Measurements from ENCODE around the gene ESYT2.

ESYT2 gene

GRCh38 chr7:158760445-158760764, 68.9 kb downstream of the ESYT2 start:
- DNase-seq, result no peak

GRCh38 chr7:158759749-158760444, 69.4 kb downstream of the ESYT2 start:
- no peak for DNase-seq

GRCh38 chr7:158759245-158759614, 70.1 kb downstream of the ESYT2 start:
- peak in 1 of 2 experiments; percentile 19 for DNase-seq

- DNase-seq, result no peak
Observed at GRCh38 chr7:158758586-158759244, 70.6 kb downstream of the ESYT2 start.

GRCh38 chr7:158757404-158757989, 71.8 kb downstream of the ESYT2 start:
- no peak for DNase-seq

GRCh38 chr7:158754746-158755444, 74.4 kb downstream of the ESYT2 start:
- no peak for DNase-seq

GRCh38 chr7:158753900-158754299, 75.4 kb downstream of the ESYT2 start:
- no peak for DNase-seq

- DNase-seq, result no peak
Observed at GRCh38 chr7:158751751-158752150, 77.6 kb downstream of the ESYT2 start.

- no peak for DNase-seq
Observed at GRCh38 chr7:158751199-158751598, 78.1 kb downstream of the ESYT2 start.

GRCh38 chr7:158750702-158751101, 78.6 kb downstream of the ESYT2 start:
- DNase-seq, result no peak

- no peak for DNase-seq
Observed at GRCh38 chr7:158749396-158749795, 79.9 kb downstream of the ESYT2 start.

- DNase-seq, result no peak
Observed at GRCh38 chr7:158748335-158748734, 81.0 kb downstream of the ESYT2 start.

GRCh38 chr7:158747408-158747807, 81.9 kb downstream of the ESYT2 start:
- DNase-seq, result no peak

GRCh38 chr7:158746957-158747356, 82.4 kb downstream of the ESYT2 start:
- no peak for DNase-seq

- DNase-seq, result no peak
Observed at GRCh38 chr7:158745057-158745715, 84.1 kb downstream of the ESYT2 start.

GRCh38 chr7:158744070-158744469, 85.2 kb downstream of the ESYT2 start:
- DNase-seq, result no peak

GRCh38 chr7:158743219-158743618, 86.1 kb downstream of the ESYT2 start:
- no peak for DNase-seq

- DNase-seq, result no peak
Observed at GRCh38 chr7:158742065-158742821, 87.1 kb downstream of the ESYT2 start.

GRCh38 chr7:158741294-158741666, 88.0 kb downstream of the ESYT2 start:
- no peak for DNase-seq

GRCh38 chr7:158740657-158741293, 88.5 kb downstream of the ESYT2 start:
- DNase-seq, result no peak

- no peak for DNase-seq
Observed at GRCh38 chr7:158740013-158740656, 89.2 kb downstream of the ESYT2 start.

GRCh38 chr7:158738841-158739240, 90.5 kb downstream of the ESYT2 start:
- no peak for DNase-seq

All from SHP77 (cell line).